CD4-positive, alpha-beta T cell treated with Interleukin-15 for 4 hours (primary cell): ENCODE results near the gene HACD2.
A peak's percentile ranks its signal among the peaks of the same experiment; 100 is the strongest.

Experiments
- DNase-seq: peaks from one replicate; pipeline ENCODE4 v3.0.0-alpha.2; 2020; ENCODE audit warnings: low spot score

The HACD2 gene

GRCh38 chr3:123568875-123569274, 16.0 kb downstream of the HACD2 start:
- no peak for DNase-seq

- no peak for DNase-seq
Measured at GRCh38 chr3:123568034-123568433, 16.8 kb downstream of the HACD2 start.

- no peak for DNase-seq
Measured at GRCh38 chr3:123564056-123564455, 20.8 kb downstream of the HACD2 start.

DNA sequence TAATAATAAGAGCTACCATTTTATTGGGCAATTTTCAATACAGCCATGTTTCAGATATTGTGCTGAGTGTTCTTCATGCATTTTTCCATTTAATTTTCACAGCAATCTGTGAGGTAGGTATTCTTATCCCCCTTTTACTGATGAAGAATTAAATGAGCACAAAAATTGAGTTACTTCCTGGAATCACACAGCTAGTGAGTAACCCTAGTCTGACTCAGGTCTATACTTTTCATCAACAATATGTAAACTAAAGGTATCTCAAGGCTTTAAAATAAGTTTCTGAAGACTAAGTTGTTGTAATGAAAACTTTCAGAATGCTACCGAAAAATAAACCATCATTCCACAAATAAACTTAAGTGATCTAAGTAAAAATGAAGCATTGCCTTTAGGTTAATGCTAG, 22.3 kb downstream of the HACD2 start:
- DNase-seq = no peak

GRCh38 chr3:123561188-123561587, 23.7 kb downstream of the HACD2 start:
- no peak for DNase-seq

DNA sequence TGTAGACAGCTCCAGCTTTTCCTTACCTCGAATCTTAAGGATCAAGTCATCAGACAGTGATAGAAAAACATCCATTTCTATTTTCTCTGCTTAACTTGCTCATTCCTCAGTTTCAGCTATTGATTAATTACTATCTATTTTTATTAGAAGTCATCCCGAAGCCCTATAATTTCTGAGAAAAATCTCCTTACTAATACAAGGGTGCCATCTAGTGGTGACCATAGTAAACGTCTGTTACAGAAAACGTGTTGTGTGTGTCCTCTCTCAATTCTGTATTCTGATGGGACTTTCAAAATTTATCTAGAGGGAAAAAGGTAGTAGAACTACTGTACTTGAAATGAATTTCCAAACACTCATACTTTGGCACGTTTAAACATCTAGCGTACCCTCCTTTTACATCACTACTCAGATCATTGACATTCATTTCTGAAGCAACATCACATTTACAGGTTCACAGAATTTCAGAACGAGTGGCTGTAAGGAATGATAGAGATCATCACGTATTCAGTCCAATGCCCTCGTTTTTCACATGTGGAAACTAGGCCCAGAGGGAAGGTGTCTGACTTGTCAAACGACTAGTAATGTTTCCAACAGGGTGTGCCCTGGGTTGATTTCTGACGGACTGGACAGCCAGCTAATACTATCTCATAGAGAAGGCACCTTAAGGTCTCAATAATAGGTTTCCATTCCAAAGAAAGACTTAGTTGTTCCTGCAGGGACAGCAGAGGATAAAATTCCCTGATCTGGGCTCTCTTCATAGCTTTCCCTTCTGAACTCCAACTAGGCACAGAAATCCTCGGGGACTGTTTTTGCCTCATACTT, 25.6 kb downstream of the HACD2 start:
- DNase-seq = peak; percentile 68

- DNase-seq = no peak
Measured at GRCh38 chr3:123553536-123553935, 31.3 kb downstream of the HACD2 start.

- no peak for DNase-seq
Measured at GRCh38 chr3:123552768-123553167, 32.1 kb downstream of the HACD2 start.

- peak; percentile 10 for DNase-seq
Measured at GRCh38 chr3:123552095-123552714, 32.6 kb downstream of the HACD2 start.

GRCh38 chr3:123547881-123548519, 36.9 kb downstream of the HACD2 start:
- DNase-seq = no peak

DNA sequence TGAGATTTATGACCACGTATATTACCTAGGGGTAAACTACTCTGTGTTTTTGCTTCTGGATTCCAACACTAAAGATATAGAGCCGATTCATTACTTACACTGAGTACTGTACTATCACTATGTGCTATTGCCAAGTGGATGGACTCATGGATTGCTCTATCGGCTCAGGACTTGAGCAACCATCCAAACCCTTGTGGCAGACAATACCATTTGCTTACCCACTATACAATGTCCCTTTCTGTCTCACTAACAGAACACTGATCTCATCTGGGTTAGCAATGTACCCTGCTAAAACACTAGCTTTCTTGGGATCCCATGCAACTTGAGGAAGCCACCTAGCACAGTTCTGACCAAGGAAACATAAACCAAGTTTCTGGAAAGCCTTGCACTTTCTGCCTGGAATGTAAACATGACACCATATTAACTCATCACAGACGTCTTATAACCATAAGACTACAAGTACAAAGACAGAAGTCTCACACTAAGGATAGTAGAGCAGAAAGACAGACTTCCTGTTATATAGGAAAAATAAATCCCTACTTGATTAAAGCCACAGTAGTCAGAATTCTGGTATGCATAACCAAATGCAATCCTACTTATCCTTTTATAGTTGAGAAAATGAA, 38.6 kb downstream of the HACD2 start:
- DNase-seq = no peak

DNA sequence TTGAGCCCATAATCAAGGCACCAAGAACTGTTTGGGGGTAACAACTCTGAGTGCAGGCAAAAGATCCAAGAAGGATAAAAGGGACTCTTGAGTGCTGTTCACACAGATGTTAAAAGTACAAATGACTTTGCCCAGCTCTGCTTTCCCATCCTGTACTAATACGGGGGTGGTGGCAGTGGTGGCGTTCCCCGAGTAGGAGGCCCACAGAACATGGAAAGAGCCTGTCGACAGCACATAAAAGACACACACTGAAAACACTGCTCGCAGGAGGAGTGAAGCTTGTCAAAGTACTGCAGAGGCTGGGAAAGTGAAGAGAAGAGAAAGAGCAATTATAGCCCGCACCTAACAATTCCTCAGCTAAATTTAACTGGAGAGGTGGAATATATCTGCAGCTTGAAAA, 40.9 kb downstream of the HACD2 start:
- DNase-seq = no peak

- DNase-seq = no peak
Measured at GRCh38 chr3:123540285-123540684, 44.6 kb downstream of the HACD2 start.

DNA sequence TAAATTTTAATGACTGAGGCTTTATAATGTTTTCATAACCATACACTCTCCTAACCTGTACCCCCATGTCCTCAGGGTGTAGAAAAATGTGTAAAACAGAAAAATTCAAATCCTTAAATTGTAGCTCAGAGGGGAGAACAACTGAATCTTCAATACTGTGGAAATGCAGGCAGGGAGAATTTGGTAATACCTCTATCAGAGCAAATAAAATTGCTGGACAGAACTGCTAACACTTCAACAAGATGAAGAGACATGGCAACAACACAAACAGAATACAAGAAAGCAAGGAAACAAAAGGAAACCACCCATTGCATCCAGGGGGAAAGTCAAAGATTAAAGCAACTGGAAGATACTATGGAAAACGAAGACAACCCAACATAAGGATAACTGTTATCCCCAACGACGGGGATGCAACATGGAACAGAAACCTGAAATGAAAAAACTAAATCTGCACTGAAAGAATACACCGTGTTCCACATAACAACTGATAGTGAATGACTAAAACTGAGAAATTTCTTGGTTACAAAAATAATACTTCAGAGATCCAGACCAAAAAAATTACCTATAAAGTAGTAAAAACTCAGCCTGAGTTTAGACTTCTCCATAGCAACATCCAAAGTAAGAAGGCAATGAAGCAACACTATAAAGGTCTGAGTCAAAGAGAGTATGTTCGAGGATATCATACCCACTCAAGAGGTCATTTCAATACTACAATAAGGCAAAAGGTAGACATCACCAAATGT, 48.5 kb downstream of the HACD2 start:
- DNase-seq = no peak

DNA sequence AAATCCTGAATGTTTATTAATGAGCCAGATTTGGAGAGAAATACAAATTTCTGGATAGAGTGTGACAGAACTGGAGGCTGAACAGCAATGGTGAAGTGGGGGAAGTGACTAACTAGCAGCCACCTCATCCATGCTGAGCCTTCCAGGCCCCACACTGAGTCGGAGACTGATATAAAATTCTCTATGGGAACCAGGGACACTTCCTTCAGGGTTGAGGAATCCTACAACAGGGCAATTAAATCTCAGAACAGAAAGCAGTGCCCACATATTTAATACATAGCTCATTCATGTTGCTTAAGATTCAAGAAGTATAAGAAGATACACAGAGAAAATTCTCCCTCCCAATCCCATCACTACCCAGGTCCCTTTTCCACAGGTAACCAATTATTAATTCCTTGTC, 49.3 kb downstream of the HACD2 start:
- DNase-seq = no peak

GRCh38 chr3:123534264-123534663, 50.6 kb downstream of the HACD2 start:
- no peak for DNase-seq

GRCh38 chr3:123533554-123534159, 51.2 kb downstream of the HACD2 start:
- DNase-seq = no peak

GRCh38 chr3:123528130-123528529, 56.7 kb downstream of the HACD2 start:
- DNase-seq = no peak

- DNase-seq = no peak
Measured at GRCh38 chr3:123527046-123527445, 57.8 kb downstream of the HACD2 start.

GRCh38 chr3:123526474-123526873, 58.4 kb downstream of the HACD2 start:
- no peak for DNase-seq

- DNase-seq = no peak
Measured at GRCh38 chr3:123525433-123525832, 59.4 kb downstream of the HACD2 start.

- no peak for DNase-seq
Measured at GRCh38 chr3:123524981-123525380, 59.9 kb downstream of the HACD2 start.
